ENCODE data around the gene RGS3. TPM values are rescaled to one million over a fixed set of nuclear protein-coding genes. Genes with fewer than 3 reads are reported as not detected.

RGS3 gene
- total and polyA plus RNA-seq, 2 donors (not counting 3 experiments of a cell fraction or from before 2014, with no cell fraction given), result 356 to 416 TPM

DNA sequence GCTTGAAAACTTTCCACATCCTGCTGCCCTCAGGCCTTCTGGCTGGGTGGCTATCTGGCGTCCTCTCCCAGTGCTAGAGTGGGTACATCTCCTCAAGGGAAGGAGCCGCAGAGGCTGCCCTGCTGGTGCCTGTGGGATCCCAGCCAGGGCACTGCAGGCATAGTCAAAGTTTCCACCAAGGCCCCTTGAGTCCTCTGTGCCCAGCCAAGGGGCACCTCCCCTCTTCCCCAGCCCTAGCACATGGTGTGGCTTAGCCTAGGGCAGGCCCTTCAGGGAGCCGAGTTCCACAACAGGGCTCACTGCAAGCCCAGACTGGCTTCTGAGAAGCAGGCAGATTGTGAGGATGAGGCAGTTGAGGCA, 103.2 kb downstream of the RGS3 start:
- Histone ChIP-seq H3K9me3 (replicated peaks; ENCODE audit: control insufficient read depth, insufficient read depth, low read length) (no peaks in the 10 kb centered on the region), H4K20me1 (replicated peaks; ENCODE audit: control insufficient read depth, extremely low read depth, insufficient read depth, low read length) (peaks cover 4% of the 10 kb centered on the region), H3K27me3 (ENCODE audit: control insufficient read depth in 2 of 2, insufficient read depth in 2 of 2, low read length in 2 of 2) (no peaks in the 10 kb centered on the region), H3K79me2 (ENCODE audit: control insufficient read depth, insufficient read depth, low read length) (no peaks in the 10 kb centered on the region), H3K9me1 (replicated peaks; ENCODE audit: control insufficient read depth, extremely low read depth, insufficient read depth, low read length) (no peaks in the 10 kb centered on the region), H3K4me1 (ENCODE audit: control insufficient read depth, extremely low read depth, insufficient read depth, low read length) (no peaks in the 10 kb centered on the region), H3K27ac (ENCODE audit: insufficient read depth, low read depth, low read length) (no peak overlapping the region), H3K36me3 (ENCODE audit: control insufficient read depth in 2 of 2, extremely low read depth in 1 of 2, insufficient read depth in 2 of 2, low read length in 2 of 2) (peaks cover 6 to 46% of the 10 kb centered on the region in 2 experiments), H3K4me2 (ENCODE audit: insufficient read depth, low read length) (no peak overlapping the region), H3K9ac (replicated peaks; ENCODE audit: extremely low read depth, insufficient read depth, low read length) (no peak overlapping the region), H2AFZ (ENCODE audit: low read depth, low read length) (no peak overlapping the region), H3K4me3 (replicated peaks in 1 of 3; ENCODE audit: insufficient read depth in 1 of 3, low read depth in 1 of 3, low read length in 3 of 3) (no peak overlapping the region)
- ChIA-PET CTCF (interaction anchor here (1.0 to 1.3 kb wide), 2 partner anchors 25 to 91 kb away, joined by 3 to 4 read pairs; no protein-coding TSS in a partner anchor), POLR2A (no interaction called here)
- no peak for TF ChIP-seq MYC (IDR thresholded peaks at IDR 0.05; ENCODE audit: low read depth, low read length)
- no peak for TF ChIP-seq POLR2AphosphoS5 (IDR thresholded peaks at IDR 0.05; ENCODE audit: insufficient read depth, low read depth, low read length)
- TF ChIP-seq EZH2 (IDR thresholded peaks at IDR 0.05; ENCODE audit: borderline replicate concordance, low read depth, low read length, severe bottlenecking), result no peak
- TF ChIP-seq, protein P1, sequence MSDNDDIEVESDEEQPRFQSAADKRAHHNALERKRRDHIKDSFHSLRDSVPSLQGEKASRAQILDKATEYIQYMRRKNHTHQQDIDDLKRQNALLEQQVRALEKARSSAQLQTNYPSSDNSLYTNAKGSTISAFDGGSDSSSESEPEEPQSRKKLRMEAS (IDR thresholded peaks at IDR 0.05; ENCODE audit: insufficient read depth, insufficient read length), result no peak
- TF ChIP-seq POLR2A (IDR thresholded peaks at IDR 0.05; ENCODE audit: low read depth, low read length), result no peak
- TF ChIP-seq, protein P2, sequence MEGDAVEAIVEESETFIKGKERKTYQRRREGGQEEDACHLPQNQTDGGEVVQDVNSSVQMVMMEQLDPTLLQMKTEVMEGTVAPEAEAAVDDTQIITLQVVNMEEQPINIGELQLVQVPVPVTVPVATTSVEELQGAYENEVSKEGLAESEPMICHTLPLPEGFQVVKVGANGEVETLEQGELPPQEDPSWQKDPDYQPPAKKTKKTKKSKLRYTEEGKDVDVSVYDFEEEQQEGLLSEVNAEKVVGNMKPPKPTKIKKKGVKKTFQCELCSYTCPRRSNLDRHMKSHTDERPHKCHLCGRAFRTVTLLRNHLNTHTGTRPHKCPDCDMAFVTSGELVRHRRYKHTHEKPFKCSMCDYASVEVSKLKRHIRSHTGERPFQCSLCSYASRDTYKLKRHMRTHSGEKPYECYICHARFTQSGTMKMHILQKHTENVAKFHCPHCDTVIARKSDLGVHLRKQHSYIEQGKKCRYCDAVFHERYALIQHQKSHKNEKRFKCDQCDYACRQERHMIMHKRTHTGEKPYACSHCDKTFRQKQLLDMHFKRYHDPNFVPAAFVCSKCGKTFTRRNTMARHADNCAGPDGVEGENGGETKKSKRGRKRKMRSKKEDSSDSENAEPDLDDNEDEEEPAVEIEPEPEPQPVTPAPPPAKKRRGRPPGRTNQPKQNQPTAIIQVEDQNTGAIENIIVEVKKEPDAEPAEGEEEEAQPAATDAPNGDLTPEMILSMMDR (IDR thresholded peaks at IDR 0.05; ENCODE audit: extremely low read depth in 1 of 2, insufficient read depth in 1 of 2, low read depth in 1 of 2, low read length in 2 of 2), result no peak
- intact Hi-C loops (cut with micrococcal nuclease) (no loop called here), dilution Hi-C loops (cut with MboI; ENCODE audit: extremely low pct_ligation_motif_present, low sequenced_read_pairs) (no loop called here)
- FAIRE-seq, result no peak
- no TSS peak for BruUV-seq (replicated peaks)
- no peak for DNase-seq (ENCODE audit: low read depth, low spot score)
